KMS-11 (cell line): Measurements from ENCODE around the gene DUSP3.
A peak's percentile ranks its signal among the peaks of the same experiment; 100 is the strongest.

Experiments used
- H2AFZ ChIP-seq: fragments of 200-600 bp; sonication (generic); 2 replicates; pipeline ENCODE4 v1.6.1; 2016; ENCODE audit warnings: antibody characterized with exemption, mixed run types, low read depth
- H3K27ac ChIP-seq: fragments of 200-600 bp; sonication (generic); 2 replicates; pipeline ENCODE4 v1.6.1; 2016; ENCODE audit warnings: mild to moderate bottlenecking, mixed run types
- H3K27me3 ChIP-seq: fragments of 200-600 bp; sonication (generic); 2 replicates; pipeline ENCODE4 v1.6.1; 2017; ENCODE audit warnings: mild to moderate bottlenecking, low read depth, mixed run types, moderate library complexity; ENCODE audit not compliant: insufficient read depth
- H3K36me3 ChIP-seq: fragments of 200-600 bp; sonication (generic); 2 replicates; pipeline ENCODE4 v1.6.1; 2017; ENCODE audit warnings: mild to moderate bottlenecking, mixed run types; ENCODE audit not compliant: insufficient read depth
- H3K4me1 ChIP-seq: fragments of 200-600 bp; sonication (generic); 2 replicates; pipeline ENCODE4 v1.6.1; 2016; ENCODE audit warnings: mild to moderate bottlenecking, low read depth, mixed run types; ENCODE audit not compliant: poor library complexity, severe bottlenecking
- H3K4me2 ChIP-seq: fragments of 200-600 bp; sonication (generic); 2 replicates; pipeline ENCODE4 v1.7.0; 2016; ENCODE audit warnings: mild to moderate bottlenecking, mixed run types
- H3K4me3 ChIP-seq: fragments of 200-600 bp; sonication (generic); IDR thresholded peaks from 2 replicates; pipeline ENCODE4 v1.6.1; 2017; ENCODE audit warnings: low read depth, low read length, mixed read lengths; ENCODE audit not compliant: insufficient read depth
- H3K79me2 ChIP-seq: fragments of 200-600 bp; sonication (generic); 2 replicates; pipeline ENCODE4 v1.6.1; 2016; ENCODE audit warnings: low read depth, mixed run types; ENCODE audit not compliant: insufficient read depth
- H3K9ac ChIP-seq: fragments of 200-600 bp; sonication (generic); 2 replicates; pipeline ENCODE4 v1.6.1; 2016; ENCODE audit warnings: mild to moderate bottlenecking, mixed run types
- H4K20me1 ChIP-seq: fragments of 200-600 bp; sonication (generic); 2 replicates; pipeline ENCODE4 v1.6.1; 2016; ENCODE audit warnings: mild to moderate bottlenecking, mixed run types; ENCODE audit not compliant: insufficient read depth
- TF ChIP-seq, protein P1 (sequence below): fragments of 200-600 bp; sonication (generic); conservative IDR thresholded peaks from 2 replicates; pipeline ENCODE4 v1.6.1; 2017; ENCODE audit warnings: low read depth, mild to moderate bottlenecking, antibody characterized with exemption, low read length, moderate library complexity, mixed read lengths

The DUSP3 gene

DNA sequence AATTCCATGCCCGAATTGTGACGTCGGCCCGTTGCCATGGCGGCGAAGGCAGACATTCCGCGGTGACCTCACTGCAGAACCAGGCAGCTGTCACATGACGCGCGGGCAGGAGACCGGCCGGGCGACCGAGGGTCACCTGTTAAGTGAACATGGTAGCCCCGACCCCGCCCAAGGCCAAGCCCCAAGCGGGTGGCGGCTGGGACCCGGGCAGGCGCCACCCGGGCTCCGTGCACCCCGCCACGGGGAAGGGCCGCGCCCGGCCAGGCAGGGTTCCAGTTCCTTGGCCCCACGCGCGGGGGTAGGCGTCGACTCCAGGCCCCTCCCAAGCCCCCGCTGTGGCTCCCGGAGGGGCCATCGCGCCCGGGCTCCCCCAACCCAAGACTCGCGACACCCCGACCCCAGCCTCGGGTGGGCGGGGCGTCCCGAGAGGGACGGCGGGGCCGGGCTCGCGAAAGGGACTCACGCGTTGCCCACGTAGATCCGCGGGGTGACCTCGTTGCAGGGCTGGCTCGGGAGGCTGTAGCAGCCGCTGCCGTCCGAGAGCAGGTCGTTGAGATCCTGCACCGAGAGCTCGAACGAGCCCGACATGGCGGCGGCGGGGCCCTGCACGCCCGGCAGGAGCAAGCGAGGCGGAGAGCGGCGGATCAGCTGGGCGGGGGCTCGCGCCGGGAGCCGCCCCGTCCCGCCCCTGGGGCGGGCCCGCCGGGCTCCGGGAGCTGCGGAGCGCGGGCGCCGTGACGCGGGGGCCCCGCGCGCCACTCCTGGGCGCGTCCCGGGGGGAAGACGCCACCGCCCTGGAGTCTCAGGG is at the start of gene DUSP3:
TSS of gene DUSP3 (minus strand) at position 641 of the 808 bp plus-strand sequence. CDS start at position 588, 53 bp downstream.
- Histone ChIP-seq H3K79me2 (no peaks in the 10 kb centered on the region; the same call in 1 of the 2 replicates), H3K4me2 (peak within 1 kb of the TSS; percentile 95), H3K27ac (peak within 1 kb of the TSS; percentile 70), H3K4me1 (peaks cover 8% of the 10 kb centered on the region), H3K9ac (peak within 1 kb of the TSS; percentile 92), H3K27me3 (peaks cover 29% of the 10 kb centered on the region), H3K4me3 (no peak within 1 kb of the TSS), H2AFZ (peak within 1 kb of the TSS; percentile 92), H3K36me3 (no peaks in the 10 kb centered on the region), H4K20me1 (no peaks in the 10 kb centered on the region)
- TF ChIP-seq, protein P1, sequence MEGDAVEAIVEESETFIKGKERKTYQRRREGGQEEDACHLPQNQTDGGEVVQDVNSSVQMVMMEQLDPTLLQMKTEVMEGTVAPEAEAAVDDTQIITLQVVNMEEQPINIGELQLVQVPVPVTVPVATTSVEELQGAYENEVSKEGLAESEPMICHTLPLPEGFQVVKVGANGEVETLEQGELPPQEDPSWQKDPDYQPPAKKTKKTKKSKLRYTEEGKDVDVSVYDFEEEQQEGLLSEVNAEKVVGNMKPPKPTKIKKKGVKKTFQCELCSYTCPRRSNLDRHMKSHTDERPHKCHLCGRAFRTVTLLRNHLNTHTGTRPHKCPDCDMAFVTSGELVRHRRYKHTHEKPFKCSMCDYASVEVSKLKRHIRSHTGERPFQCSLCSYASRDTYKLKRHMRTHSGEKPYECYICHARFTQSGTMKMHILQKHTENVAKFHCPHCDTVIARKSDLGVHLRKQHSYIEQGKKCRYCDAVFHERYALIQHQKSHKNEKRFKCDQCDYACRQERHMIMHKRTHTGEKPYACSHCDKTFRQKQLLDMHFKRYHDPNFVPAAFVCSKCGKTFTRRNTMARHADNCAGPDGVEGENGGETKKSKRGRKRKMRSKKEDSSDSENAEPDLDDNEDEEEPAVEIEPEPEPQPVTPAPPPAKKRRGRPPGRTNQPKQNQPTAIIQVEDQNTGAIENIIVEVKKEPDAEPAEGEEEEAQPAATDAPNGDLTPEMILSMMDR: 0 out of 2 replicates have a peak, but pooled peaks have one; percentile 1

DNA sequence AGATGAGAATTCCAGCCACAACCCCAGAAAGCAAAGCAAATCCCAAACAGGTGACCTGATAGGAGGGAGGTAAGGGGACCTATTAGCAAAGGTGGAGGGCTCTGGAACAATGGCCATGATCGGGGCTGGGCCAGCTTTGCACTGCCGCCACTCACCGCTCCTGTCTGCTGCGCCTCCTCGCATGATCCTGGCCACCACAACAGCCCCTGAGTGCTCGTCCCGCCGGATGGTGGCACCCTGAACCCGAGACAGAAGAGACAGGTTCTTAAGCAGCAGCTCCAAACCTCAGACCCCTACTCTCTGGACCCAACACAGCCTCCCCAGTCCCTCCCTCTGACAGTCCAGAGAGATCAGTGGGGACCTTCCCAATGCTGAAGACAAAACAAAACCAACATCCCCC is 48.8 kb upstream of the DUSP3 start:
- H3K9ac ChIP-seq: no peak overlapping the region
- no peak overlapping the region for H2AFZ ChIP-seq
- no peaks in the 10 kb centered on the region for H4K20me1 ChIP-seq
- H3K36me3 ChIP-seq: no peaks in the 10 kb centered on the region
- peaks cover 11% of the 10 kb centered on the region for H3K4me1 ChIP-seq
- no peaks in the 10 kb centered on the region for H3K27me3 ChIP-seq
- H3K4me3 ChIP-seq: no peak overlapping the region
- TF ChIP-seq, protein P1: no peak
- no peak overlapping the region for H3K4me2 ChIP-seq
- no peak overlapping the region for H3K27ac ChIP-seq
- no peaks in the 10 kb centered on the region for H3K79me2 ChIP-seq

DNA sequence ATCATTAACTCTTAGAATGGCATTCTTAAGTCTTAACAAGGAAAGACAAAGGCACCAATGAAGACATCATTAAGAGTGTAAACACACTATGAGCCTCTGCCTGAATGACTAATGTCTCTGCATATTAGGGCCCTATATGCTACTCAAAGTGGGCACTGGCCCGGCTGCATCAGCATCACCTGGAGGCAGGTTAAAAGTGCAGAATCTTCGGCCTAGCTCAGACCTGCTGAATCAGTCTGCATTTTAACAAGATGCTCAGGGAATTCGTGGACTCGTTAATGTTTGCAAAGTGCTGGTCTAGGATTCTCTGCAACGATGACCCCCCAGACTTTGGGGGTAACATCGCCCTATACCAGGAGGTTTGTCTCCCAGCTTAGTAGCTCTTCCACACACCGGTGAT is 47.4 kb upstream of the DUSP3 start:
- Histone ChIP-seq H4K20me1 (no peaks in the 10 kb centered on the region), H3K27me3 (no peaks in the 10 kb centered on the region), H3K4me2 (no peak overlapping the region), H3K9ac (no peak overlapping the region), H3K27ac (no peak overlapping the region), H3K79me2 (no peaks in the 10 kb centered on the region), H2AFZ (no peak overlapping the region), H3K36me3 (no peaks in the 10 kb centered on the region), H3K4me1 (peaks cover 8% of the 10 kb centered on the region), H3K4me3 (no peak overlapping the region)
- TF ChIP-seq, protein P1: no peak

DNA sequence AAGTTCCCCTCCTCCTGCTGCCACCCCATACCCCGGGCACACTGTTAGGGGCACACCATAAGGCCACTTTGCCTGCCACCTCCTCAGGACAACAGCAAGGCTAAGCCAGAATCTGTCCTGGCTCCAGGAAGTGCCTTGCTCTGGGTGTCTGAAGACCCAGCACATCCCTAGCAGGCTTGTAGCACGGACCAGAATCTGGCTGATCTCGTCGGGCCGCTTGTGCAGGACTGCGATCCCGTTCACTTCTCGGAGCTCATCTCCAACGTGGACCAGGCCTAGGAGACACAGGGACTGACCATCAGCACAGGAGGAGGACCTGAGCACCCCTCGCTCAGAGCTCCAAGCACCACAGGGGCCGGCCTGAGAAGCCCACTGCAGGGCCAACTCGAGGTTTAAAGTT is 46.8 kb upstream of the DUSP3 start:
- H4K20me1 ChIP-seq: no peaks in the 10 kb centered on the region
- no peak overlapping the region for H3K4me3 ChIP-seq
- no peak overlapping the region for H3K4me2 ChIP-seq
- H3K9ac ChIP-seq: no peak overlapping the region
- H3K79me2 ChIP-seq: no peaks in the 10 kb centered on the region
- no peaks in the 10 kb centered on the region for H3K36me3 ChIP-seq
- H3K27ac ChIP-seq: no peak overlapping the region
- peaks cover 2% of the 10 kb centered on the region for H3K4me1 ChIP-seq
- H2AFZ ChIP-seq: no peak overlapping the region
- TF ChIP-seq, protein P1: no peak
- no peaks in the 10 kb centered on the region for H3K27me3 ChIP-seq
